Inflammatory macrophage treated with lipopolysaccharide for 1 hour (primary cell): ENCODE measurements around the gene NRARP.
A peak's percentile ranks its signal among the peaks of the same experiment; 100 is the strongest.

Experiments
- DNase-seq, 2 donors: peaks; one replicate each; pipeline ENCODE4 v3.0.0-alpha.2; 2020 to 2022

Gene NRARP

DNA sequence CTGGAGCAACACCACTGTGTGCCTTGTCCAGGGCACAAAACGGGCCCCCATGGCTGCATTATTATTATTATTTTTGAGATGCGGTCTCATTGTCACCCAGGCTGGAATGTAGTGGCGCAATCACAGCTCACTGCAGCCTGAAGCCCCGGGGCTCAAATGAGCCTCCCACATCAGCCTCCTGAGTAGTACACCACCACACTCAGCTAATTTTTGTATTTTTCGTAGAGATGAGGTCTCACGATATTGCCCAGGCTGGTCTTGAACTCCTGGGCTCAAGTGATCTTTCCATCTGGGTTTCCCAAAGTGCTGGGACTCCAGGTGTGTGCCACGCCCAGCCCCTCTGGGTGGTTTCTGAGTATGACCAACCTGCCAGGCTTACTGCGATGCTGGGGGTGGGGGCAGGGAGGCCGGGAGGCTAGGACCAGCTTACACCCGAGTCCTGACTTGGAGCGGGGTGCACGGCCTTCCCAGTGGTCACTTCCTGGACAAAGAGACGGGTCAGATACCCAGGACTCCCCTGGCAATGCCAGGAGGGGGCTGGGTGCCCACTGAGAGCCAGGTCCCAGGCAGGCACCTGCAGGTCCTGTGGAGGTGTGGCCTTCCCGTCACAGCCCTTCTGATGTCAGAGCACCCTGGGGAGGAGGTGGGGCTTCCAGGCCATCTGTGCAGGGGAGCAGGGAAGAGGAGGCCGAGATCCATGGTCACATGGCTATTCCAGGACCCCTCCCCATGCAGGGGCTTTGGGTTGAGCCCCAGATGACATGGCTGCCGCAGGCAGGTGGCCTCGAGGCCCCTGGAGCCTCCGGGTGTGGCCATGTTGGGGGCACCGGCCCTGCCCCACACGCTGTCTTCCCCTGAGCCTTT is 8.3 kb upstream of the NRARP start:
- DNase-seq, result no peak

DNA sequence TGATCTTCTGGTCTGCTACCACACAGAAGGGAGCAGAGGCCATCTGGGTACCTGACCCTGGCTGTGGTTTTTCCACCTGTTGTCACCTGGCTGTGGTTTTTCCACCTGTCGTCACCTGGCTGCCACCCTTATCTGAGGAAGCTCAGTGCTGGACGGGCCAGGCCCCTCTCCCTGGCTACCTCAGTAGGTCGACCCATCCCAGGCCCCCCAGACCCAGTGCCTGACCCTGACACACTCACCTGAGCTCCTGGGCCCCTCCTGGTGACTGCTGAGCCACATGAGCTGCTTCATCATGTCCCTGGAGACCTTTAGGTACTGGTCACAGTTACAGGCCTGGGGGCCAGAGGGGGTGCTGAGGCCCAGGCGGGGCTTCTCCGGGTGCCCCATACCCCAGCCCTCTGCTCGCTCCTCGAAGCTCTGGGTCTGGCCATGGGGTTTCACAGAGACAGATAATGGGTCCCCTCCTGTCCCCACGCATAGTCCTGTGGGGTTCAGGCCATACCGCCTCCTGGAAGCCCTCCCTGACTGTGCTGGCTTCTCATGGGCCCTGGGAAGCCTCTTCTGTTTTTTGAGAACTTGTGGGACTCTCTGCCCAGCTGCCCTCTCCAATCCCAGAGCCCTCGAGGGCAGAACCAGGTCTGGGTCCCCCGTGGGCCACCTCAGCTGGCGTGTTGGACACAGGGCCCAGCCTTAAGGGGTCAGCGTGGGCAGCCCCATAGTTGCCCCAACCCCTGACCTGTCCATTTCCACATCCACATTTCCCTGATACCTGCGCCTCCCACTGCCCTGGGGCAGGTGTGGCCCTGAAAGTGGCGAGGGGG is 7.5 kb upstream of the NRARP start:
- DNase-seq, result no peak

DNA sequence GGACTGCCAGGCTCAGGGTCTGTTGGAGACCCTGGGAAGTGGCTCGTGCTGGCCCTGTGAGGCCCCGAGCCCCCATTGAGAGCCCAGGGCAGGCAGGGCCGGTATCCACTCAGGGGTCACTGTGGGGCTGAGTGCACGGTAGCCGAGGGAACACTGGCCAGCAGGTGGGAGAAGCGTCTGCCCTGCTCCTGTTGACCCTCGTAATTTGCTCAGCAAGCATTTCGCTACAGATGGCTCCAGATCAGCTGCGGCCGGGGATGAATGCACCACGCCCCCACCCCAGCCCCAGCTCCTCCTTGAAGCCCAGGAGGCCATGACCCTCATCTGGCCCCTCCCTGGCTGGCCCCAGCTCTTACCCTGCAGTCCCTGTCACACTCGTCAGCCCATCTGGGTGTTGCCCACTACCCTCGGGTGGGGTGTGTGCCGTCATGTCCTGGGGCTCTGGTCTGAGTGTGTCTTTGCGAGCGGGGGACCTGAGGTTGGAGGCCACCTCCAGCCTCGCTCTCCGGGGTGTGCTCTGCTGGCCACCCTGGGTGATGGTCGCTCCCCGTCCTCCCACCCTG is 6.1 kb upstream of the NRARP start:
- DNase-seq, result no peak

DNA sequence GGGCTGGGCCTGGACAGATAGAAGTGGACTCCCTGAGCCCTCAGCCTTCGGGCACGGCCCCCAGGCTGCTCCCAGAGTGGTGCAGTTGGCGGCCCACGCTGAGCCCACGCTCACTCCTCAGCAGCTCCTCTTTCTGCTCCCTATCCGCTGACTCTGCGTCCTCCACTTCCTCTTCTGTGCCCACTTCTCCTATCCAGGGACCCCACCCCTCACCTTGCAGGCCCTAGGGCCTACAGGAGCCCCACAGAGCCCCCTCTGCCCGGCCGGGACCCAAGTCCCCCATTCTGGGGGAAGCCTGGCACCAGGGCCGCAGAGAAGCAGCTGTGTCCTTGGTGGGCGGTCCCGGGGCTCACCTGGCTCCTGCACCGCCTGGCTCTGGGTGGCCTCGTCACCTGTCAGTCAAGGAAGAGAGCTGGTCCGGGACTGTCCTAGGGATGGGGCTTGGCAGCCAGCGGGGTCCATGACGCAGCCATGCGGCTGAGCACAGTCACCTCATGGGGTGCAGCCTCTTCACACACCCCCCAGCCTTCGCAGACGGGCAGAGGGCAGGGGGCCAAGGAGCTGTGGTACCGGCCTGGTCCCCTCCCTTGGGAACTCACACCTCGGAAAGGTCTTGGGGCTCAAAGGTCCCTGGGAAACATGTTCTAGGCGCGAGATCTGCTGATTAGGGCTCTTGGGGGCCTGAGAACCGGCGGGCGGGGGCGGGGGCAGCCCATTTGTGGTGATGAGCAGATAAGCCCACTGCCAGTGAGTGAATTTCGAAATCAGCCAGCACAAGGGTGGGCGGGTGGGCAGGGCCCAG is 5.4 kb upstream of the NRARP start:
- peak in 1 of 2 donors; percentile 32 for DNase-seq

DNA sequence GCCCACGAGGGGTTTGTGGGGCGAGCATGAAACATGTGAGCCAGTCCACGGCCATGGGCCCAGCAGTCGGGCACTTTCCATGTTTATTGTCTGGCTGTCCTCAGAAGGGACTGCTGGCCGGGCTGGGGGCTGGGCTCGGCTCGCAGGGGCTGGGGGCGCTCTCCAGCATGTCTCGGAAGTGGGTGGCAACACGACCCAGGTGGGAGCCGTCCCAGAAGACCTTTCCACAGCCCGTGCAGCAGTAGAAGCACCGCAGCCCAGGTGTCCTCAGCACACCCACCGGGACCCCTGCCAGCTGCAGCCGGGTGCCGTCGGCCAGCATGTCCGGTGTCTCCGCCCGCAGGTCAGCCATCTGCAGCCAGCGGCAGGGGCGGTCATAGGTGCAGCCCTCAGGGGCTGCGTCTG is 4.8 kb upstream of the NRARP start:
- no peak for DNase-seq

DNA sequence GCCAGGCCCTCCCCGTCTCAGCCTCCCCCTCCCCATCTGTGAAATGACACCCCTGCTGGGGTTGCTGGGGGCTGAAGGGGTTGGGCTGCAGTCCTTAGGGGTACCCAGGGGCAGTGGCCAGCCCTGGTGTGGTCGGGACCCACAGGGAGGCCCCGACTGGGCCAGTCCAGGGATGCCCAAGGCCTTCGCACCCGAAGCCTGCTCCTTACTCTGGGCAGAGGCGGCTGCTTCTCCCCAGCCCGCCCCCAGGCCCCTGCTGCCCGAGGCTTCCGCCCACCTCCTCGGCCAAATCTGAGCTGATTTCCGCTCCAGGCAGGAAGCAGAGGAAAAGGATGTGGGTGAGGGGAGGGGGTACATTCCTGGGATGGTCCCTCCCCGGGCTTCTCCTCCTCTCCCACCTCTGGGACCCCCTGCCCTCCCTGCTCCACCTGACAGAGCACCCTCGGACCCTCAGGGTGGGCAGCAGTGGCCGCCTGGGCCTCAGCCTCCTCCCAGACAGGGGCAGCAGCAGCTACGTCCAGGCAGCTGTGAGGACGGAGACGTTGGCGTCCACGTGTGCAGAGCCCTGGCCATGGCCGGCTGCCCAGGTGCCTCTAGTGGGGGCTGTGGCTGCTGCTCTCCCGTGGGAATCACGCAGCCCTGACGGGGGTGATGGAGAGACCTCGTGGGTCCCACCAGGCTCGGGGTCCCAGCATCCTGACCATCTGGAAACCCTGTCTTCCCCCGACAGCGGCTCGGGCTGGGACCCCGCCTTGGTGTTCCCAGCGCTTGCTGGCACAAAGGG is 4.2 kb upstream of the NRARP start:
- no peak for DNase-seq

DNA sequence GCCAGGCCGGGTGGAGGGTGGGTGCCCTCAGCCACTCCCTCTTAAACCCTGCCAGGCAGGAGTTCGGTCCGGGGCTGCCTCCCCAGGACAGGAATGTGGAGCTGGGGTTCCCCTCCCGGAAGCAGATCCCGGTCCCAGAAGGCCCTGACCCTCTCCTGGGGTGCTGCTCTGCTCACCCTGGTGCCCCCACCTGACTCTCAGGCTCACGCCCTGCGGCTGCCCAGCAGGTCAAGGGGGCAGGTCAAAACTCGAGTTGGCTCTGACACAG is 3.7 kb upstream of the NRARP start:
- DNase-seq, result no peak

DNA sequence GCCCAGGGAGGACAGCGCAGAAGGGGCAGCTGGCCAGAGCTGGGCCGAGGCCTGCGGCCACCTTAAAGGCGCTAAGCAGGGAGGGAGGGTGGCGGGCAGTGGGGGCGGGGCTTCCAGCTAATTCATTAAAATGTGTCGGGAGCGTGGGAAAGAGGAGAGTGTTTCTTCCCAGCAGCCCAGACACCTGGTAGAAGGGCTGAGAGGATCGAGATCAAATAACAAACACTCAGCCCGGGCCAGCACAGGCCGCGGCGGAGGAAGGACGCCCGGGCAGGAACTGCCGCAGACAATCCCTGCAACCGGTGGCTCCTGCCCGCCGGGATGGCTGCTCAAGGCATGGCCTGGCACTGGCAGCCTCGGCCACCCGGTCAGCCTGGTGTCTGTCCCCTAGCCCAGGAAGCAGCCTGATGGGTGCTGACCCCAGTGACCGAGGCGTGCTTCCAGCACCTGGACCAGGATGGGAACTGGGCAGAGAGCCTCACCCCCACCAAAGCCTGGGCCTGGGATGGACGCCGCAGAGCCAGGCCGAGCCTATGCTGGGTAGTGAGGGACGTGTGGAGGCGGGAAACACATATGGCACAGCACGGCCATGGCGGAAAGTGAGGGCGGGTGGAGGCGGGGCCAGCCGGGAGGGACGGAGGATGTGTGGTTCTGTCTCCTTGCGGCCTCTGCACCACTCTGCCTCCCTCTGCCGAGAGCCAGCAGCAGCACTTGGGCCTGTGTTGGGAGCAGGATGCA is 3.2 kb upstream of the NRARP start:
- DNase-seq, result peak; percentile 43 to 71

DNA sequence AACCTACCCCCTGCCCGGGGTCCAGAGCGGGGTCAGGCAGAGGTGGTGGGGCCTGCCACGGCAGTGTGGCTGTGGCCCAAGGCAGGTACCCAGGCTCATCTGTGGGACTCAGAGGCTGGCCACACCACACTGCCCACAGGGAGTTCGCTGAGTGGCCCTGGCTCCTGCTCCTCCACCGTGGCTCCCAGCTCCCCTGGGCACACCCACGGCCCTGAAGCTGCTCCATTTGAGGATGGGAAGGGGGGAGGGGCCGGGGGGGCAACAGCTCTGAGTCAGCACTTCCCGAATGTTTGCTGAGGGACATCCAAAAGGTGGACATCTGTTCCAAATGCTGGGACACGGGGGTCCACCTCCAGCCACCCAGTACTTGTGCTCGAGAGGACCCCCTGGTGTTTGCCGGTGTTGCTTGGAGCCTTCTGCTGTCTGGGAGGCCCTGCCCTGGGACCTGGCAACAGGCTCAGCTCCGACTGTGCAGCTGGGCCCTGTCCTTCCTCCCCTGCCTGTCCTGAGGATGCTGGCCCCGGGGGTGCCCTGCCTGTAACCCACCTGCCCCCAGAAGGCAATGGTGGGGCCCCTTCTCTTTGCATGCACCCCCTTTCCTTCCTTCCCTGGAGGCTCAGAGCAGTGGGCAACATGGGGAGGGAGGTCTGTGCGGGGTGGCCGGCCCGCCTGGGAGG is 2.5 kb upstream of the NRARP start:
- DNase-seq, result no peak

DNA sequence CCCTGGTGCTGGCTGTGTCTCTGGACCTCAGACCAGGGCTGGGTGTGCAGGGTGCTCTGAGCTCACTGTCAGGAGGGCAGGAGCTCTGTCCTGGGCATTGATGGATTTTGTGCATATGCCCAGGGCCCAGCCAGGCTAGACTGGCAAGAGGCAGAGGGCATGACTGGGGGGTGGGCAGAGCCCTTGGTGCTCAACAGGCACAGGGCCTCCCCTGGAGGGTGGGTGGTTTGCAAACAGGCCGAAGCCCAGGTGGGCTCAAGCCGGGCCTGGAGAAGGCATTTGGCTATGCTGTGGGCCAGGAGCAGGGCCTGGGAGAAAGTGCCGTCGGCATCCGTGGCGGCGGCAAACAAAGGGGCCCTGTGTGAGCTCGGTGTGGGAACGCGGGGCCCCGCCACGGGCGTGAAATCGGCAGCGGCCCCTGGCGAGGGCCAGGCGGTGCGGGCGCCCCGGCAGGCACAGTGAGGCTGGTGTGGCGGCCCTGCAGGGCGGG is 1.9 kb upstream of the NRARP start:
- DNase-seq, result no peak

DNA sequence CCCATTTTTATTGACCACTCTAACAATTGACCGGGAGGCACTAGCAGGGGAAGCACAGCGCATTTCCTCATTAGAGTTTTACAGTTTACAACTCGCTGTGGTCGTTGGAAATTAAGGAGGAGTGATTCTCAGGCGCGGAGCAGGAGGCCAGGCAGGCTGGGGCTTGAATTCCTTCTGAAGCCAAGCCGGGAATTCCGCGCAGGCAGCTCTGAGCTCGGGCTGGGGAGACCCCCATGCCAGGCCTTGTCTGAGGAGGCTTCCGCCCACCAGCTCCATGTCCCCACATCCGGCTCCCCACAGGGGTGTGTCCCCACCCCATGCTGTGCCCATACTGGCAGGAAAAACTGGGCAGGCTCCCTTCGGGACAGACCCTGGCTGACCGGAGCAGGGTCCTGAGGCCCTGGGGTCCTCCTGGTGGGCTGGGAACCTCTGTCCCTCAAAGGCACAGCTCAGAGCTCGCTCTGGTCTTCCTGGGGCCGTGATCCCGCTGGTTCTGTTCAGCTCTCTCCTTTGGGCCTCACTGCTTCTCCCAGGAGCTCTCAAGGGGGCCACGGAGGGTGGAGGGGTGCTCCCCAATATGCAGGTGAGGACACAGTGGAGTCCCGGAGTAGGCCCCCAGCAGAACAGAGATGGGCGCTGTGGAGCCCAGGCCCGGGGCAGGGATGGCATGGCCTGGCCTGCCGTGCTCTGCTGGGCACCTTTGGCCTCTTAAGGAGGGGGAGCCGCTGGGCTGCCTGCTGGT is 1.3 kb upstream of the NRARP start:
- no peak for DNase-seq

DNA sequence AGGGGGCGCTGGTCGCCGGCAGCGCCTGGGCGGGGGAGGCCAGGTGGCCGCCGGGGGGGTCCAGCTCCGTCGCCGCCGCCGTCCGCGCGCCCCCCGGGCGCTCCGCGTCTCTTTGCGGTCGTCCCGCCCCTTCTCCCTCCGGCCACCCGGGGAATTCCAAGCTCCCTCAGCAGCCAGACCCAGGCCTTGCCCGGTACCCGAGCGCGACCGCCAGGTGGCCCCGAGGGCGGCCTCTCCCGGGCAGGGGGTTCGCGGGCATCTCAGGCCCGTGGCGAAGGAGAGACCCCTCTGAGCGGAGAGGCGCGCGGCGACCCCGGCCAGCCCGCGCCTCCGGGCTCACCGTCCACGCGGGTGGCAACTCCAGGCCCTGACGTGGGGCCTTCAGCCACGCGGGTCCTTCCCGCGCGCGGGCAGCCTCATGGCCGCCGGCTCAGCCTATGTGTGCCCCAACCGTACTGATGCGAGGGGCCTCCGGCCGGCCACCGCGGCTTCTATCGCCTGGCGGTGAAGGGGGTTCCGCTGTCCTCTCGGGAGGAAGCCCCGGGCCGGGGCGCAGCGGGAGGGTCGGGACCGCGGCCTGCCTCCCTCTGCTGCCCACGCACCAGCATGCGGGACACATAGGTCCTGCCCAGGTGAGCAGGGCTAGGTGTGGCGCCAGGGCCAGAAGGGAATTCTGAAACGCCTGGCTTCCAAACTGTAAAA is 529 bp upstream of the NRARP start:
- DNase-seq, result peak in 1 of 2 donors; percentile 51

DNA sequence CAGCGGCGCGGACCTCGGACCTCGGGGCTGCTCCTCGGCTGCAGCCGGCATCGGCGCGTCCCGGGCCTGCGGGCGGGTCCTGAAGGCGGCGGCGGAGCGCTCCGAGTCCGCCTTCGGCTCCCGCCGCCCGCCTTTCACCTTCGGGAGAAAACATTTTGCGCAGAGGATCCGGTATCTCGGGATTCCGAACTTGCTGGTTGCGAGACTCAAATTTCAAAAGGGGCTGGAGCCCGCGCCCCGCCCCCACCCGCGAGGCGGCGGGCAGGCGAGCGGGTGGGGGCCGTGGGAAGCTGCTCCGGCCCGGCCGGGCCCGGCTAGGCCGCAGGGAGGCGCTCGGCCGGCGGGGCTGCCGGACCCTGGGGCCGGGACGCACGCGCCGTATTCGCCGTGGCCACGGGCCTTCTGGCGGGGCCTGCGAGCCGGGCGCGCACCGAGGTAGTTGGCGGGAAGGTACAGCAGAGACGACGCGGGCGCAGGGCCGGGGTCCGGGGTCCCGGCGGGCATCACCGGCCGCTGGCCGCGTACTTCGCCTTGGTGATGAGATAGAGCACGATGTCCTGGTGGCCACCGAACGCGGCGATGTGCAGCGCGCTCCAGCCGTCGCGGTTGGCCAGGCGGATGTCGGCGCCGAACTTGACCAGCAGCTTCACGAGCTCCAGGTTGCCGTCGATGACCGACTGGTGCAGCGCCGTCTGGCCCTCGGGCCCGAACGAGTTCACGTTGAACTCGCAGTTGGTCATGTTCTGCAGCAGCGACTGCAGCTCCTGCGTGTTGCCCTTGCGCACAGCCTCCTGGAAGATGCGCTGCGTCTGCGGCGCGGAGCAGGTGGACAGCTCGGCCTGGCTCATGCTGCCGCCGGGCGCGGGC is 757 bp downstream of the NRARP start:
- DNase-seq, result peak in 1 of 2 donors; percentile 19

DNA sequence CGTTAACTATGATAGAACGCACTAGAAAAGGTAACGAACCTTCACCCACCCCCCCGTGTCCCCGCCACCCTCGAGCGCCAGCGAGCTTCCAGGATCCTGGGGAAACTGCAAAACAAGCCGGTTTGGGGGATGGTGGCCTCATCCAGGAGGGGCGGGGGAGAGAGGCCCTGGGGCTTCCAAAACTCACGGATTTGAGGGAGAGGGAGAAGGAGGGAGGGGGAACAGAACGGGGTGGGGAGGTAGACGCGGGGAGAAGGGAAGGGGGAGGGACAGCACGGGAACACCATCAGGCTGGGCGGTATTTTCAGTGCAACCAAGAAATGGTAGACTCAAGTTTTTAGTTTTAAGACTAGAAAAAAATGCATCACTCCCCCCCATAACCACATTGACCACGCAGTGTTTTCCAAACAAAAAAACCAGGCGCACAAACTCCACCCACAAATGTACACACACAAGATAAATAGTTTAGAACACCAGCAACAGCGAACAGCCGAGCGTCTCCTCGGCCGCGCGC is 1.4 kb downstream of the NRARP start:
- DNase-seq, result no peak

DNA sequence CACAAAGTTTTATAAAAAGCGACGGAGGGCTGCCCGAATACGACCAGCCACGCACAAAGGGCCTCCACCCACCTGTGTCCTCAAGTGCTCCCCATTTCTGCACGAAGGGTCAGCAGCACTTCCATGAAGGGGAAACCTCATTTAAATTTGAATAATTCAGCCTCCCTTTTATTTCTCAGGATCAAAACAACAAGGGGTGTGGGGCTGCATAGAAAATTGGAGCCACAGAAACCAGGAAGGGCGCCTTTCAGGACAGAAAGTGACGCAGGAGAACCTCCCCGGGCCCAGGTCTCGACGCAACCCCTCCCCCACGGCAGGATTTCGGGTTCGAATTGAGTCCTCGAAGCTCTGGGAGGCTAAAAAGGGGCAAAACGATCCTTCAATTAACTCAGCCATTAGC is 2.1 kb downstream of the NRARP start:
- no peak for DNase-seq

DNA sequence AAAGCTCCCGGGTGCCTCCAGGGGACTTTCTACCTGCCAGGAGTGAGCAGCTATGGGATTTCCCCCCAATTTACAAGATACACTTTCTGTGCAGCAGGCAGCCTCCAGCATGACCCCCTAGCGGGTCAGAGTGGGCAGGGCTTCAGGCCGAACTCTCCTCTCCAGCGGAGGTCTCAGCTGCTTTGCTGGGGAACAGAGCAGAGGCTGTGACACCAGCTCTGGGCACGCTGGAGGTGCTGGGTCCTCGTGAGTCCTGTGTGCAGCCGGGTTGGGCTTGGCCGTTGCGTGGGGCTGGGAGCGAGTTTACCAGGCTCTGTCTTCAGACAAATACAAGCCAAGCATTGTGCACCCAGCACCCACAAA is 2.9 kb downstream of the NRARP start:
- DNase-seq, result no peak

DNA sequence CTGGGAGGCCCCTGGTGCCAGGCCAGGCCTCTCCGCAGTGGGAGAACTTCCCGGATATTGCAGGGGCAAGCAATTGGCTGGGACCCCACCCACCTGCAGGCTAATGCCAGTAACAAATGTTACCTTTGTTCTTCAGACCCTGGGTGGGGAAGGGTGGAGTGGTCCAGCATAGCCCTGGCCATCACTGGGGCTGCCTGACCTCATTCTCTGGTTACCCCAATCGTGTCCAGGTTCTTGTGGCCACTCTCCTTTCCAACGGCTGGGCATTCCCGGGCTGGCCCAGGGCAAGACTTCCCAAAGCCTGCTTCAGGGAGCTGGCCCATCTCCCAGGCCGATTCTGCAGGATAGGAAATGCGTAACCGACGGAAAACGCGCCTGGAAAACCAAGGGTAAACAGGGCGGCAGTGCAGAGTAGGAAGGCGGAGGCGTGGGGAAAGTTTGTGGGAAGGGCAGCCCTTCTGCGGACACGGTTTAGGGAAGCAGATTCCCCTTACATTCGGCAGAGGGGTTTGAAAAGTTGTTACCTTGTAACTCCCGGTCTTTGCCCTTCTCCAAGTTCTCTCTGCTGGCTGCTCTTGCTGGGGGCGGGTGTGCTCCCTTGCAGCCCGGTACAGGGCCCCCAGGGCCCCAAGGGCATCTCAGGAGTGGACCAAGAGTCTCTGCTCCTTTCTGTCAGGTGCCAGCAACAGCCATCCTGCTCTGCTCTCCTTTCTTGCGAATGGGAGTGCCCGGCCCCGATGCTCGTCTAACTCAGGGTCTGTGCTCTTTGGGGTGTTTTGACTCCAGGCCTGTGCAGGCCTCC is 3.5 kb downstream of the NRARP start:
- no peak for DNase-seq
